CD14-positive monocyte (primary cell): Measurements from ENCODE around the gene COX18. TPM values are rescaled to one million over a fixed set of nuclear protein-coding genes. Genes with fewer than 3 reads are reported as not detected.

Experiments
- DNase-seq, 3 donors: peaks; one replicate each; pipeline ENCODE4 v3.0.0-alpha.2; 2011 to 2022
- H2AFZ ChIP-seq: 2 replicates; pipeline ENCODE4 v1.6.0; 2012; ENCODE audit warnings: mild to moderate bottlenecking, low read depth, low read length, inconsistent platforms; ENCODE audit not compliant: insufficient read depth, poor library complexity, severe bottlenecking
- H3K27ac ChIP-seq, 2 donors: 1 replicate in 1 of 2; 2 replicates in 1 of 2; pipeline ENCODE4 v1.5.1; 2012 to 2013; ENCODE audit warnings: low read length in 2 of 2, control low read depth in 1 of 2, inconsistent platforms in 1 of 2, low read depth in 1 of 2, mild to moderate bottlenecking in 1 of 2
- H3K27me3 ChIP-seq, 2 donors: one replicate each; pipeline versions ENCODE4 v1.6.0 to v1.6.1; 2011 to 2013; ENCODE audit warnings: low read length in 2 of 2; ENCODE audit not compliant: control insufficient read depth in 2 of 2, insufficient read depth in 2 of 2
- H3K36me3 ChIP-seq, 2 donors: replicated peaks in 1 of 2; 1 replicate in 1 of 2; 2 replicates in 1 of 2; pipeline versions ENCODE4 v1.5.1 to v1.6.1; 2012 to 2013; ENCODE audit warnings: low read length in 2 of 2, control low read depth in 1 of 2, inconsistent platforms in 1 of 2, mild to moderate bottlenecking in 1 of 2; ENCODE audit not compliant: insufficient read depth in 2 of 2, control insufficient read depth in 1 of 2
- H3K4me1 ChIP-seq, 2 donors: 1 replicate in 1 of 2; 2 replicates in 1 of 2; pipeline versions ENCODE4 v1.5.1 to v1.6.1; 2012 to 2013; ENCODE audit warnings: low read length in 2 of 2, control low read depth in 1 of 2, inconsistent platforms in 1 of 2, mild to moderate bottlenecking in 1 of 2, moderate library complexity in 1 of 2; ENCODE audit not compliant: insufficient read depth in 2 of 2, control insufficient read depth in 1 of 2
- H3K4me2 ChIP-seq: replicated peaks from 2 replicates; pipeline ENCODE3; 2012; ENCODE audit warnings: low read length, moderate library complexity, mild to moderate bottlenecking; ENCODE audit not compliant: poor library complexity, severe bottlenecking; ENCODE audit errors: extremely low read depth
- H3K4me3 ChIP-seq, 3 experiments: fragments of 200-600 bp in 1 of 3; sonication (generic) in 1 of 3; replicated peaks in 1 of 3; 1 replicate in 2 of 3; 2 replicates in 1 of 3; pipeline ENCODE4 v1.5.1; 2011 to 2013; ENCODE audit warnings: low read length in 3 of 3, mild to moderate bottlenecking in 3 of 3, control low read depth in 2 of 3, low read depth in 2 of 3, inconsistent platforms in 1 of 3, moderate library complexity in 1 of 3
- H3K79me2 ChIP-seq: 2 replicates; pipeline ENCODE4 v1.6.0; 2012; ENCODE audit warnings: mild to moderate bottlenecking, control low read depth, inconsistent platforms, low read length, moderate library complexity; ENCODE audit not compliant: insufficient read depth
- H3K9ac ChIP-seq: 2 replicates; pipeline ENCODE4 v1.6.0; 2017; ENCODE audit warnings: low read length, mild to moderate bottlenecking; ENCODE audit not compliant: insufficient read depth, poor library complexity, severe bottlenecking
- H3K9me3 ChIP-seq, 2 donors: replicated peaks in 1 of 2; 1 replicate in 1 of 2; 2 replicates in 1 of 2; pipeline versions ENCODE4 v1.5.1 to v1.6.1; 2012 to 2013; ENCODE audit warnings: low read length in 2 of 2, control low read depth in 1 of 2; ENCODE audit not compliant: control insufficient read depth in 1 of 2, insufficient read depth in 1 of 2
- H4K20me1 ChIP-seq: 2 replicates; pipeline ENCODE4 v1.6.0; 2012; ENCODE audit warnings: mild to moderate bottlenecking, low read length, control low read depth, moderate library complexity; ENCODE audit not compliant: insufficient read depth
- H3K27ac Mint-ChIP-seq, 7 donors: one replicate each; pipeline ENCODE4 v1.8.0; 2020; ENCODE audit warnings: mild to moderate bottlenecking in 7 of 7, mixed read lengths in 7 of 7, moderate library complexity in 6 of 7, inconsistent platforms in 2 of 7
- H3K27me3 Mint-ChIP-seq, 3 donors: one replicate each; pipeline ENCODE4 v1.8.0; 2021 to 2022; ENCODE audit warnings: low read depth in 3 of 3, mild to moderate bottlenecking in 3 of 3, mixed read lengths in 3 of 3, moderate library complexity in 3 of 3, inconsistent platforms in 1 of 3
- H3K36me3 Mint-ChIP-seq, 2 donors: one replicate each; pipeline ENCODE4 v1.8.0; 2020; ENCODE audit warnings: mixed read lengths in 2 of 2, inconsistent platforms in 1 of 2, mild to moderate bottlenecking in 1 of 2
- H3K4me1 Mint-ChIP-seq: one replicate; pipeline ENCODE4 v1.8.0; 2020; ENCODE audit warnings: mild to moderate bottlenecking, mixed read lengths
- H3K4me3 Mint-ChIP-seq, 2 donors: one replicate each; pipeline ENCODE4 v1.8.0; 2020; ENCODE audit warnings: mild to moderate bottlenecking in 2 of 2, mixed read lengths in 2 of 2, moderate library complexity in 1 of 2
- H3K9me3 Mint-ChIP-seq, 7 donors: one replicate each; pipeline ENCODE4 v1.8.0; 2020 to 2022; ENCODE audit warnings: mixed read lengths in 7 of 7, mild to moderate bottlenecking in 6 of 7, moderate library complexity in 6 of 7, inconsistent platforms in 2 of 7
- CTCF ChIP-seq: fragments of 200-600 bp; IDR thresholded peaks from one replicate; pipeline ENCODE4 v1.8.0; 2022; ENCODE audit warnings: antibody characterized with exemption, mild to moderate bottlenecking
- WGBS: methylation state at CpG from one replicate; pipeline ENCODE4 v1.1.5; 2013; ENCODE audit warnings: missing lambda C conversion rate; ENCODE audit not compliant: insufficient coverage; 5-methylcytosine and 5-hydroxymethylcytosine counted together
- intact Hi-C, 2 donors: fragments of 100-400 bp; cut with micrococcal nuclease; formaldehyde crosslinking; loops; one replicate each; pipeline versions ENCODE4 v1.15.0 to v1.15.1; 2023
- polyA plus RNA-seq, 3 donors: library from polyadenylated mRNA; depleted of rRNA in 1 of 3; unstranded in 2 of 3; stranded (reverse) in 1 of 3; fragments of 300-500 nt in 2 of 3; fragments of >200 nt in 1 of 3; fragmentation: Illumina TruSeq in 2 of 3; gene quantifications; 1 replicate in 2 of 3; 2 replicates in 1 of 3; pipeline ENCODE4 v1.2.3, GENCODE V29; 2012 to 2021

Gene COX18
- polyA plus RNA-seq, 3 donors, result 8.3 to 10.3 (median 9.7) TPM

GRCh38 chr4:73012673-73013072 lies 56.8 kb downstream of the COX18 start:
- intact Hi-C loops, result no loop called here
- WGBS, result 92% methylated on average over 4 of the region's 4 CpGs
- no peak for TF ChIP-seq CTCF
- Histone ChIP-seq H3K9me3 (peaks cover 20 to 25% of the 10 kb centered on the region in 2 donors), H3K79me2 (no peaks in the 10 kb centered on the region), H3K4me1 (no peaks in the 10 kb centered on the region), H2AFZ (no peak overlapping the region), H3K36me3 (no peaks in the 10 kb centered on the region), H3K9ac (no peak overlapping the region), H3K27ac (no peak overlapping the region), H3K4me2 (no peak overlapping the region), H3K27me3 (no peaks in the 10 kb centered on the region), H4K20me1 (no peaks in the 10 kb centered on the region), H3K4me3 (no peak overlapping the region)
- Mint-ChIP-seq H3K27ac (no peak overlapping the region), H3K36me3 (no peaks in the 10 kb centered on the region), H3K9me3 (peaks cover 9 to 26% (median 19%) of the 10 kb centered on the region in 7 donors), H3K27me3 (peaks cover 0 to 2% (median 0%) of the 10 kb centered on the region in 3 donors), H3K4me3 (no peak overlapping the region), H3K4me1 (no peaks in the 10 kb centered on the region)
- no peak for DNase-seq

- Histone ChIP-seq H2AFZ (no peak overlapping the region), H3K4me1 (no peaks in the 10 kb centered on the region), H3K79me2 (no peaks in the 10 kb centered on the region), H3K4me2 (no peak overlapping the region), H3K27ac (no peak overlapping the region), H3K9me3 (peaks cover 20 to 25% of the 10 kb centered on the region in 2 donors), H3K4me3 (no peak overlapping the region), H3K36me3 (no peaks in the 10 kb centered on the region), H3K9ac (no peak overlapping the region), H3K27me3 (no peaks in the 10 kb centered on the region), H4K20me1 (no peaks in the 10 kb centered on the region)
- no peak for DNase-seq
- no peaks in the 10 kb centered on the region for H3K4me1 Mint-ChIP-seq
- H3K27ac Mint-ChIP-seq, result no peak overlapping the region
- H3K9me3 Mint-ChIP-seq, result peaks cover 9 to 26% (median 19%) of the 10 kb centered on the region in 7 donors
- WGBS, result 93% methylated on average over 4 of the region's 4 CpGs
- no peaks in the 10 kb centered on the region for H3K36me3 Mint-ChIP-seq
- peaks cover 0 to 1% (median 0%) of the 10 kb centered on the region in 3 donors for H3K27me3 Mint-ChIP-seq
- no peak overlapping the region for H3K4me3 Mint-ChIP-seq
- TF ChIP-seq CTCF, result no peak
- intact Hi-C loops, result no loop called here
Observed at GRCh38 chr4:73011629-73011985, 57.9 kb downstream of the COX18 start.
